ENCODE data around the gene LRRC10B.

LRRC10B gene

GRCh38 chr11:61549662-61550568, 41.4 kb downstream of the LRRC10B start:
- TF ChIP-seq FOXP2 (optimal IDR thresholded peaks at IDR 0.05; ENCODE audit: borderline replicate concordance, extremely low read depth, extremely low read length, insufficient read depth), result no peak
- TF ChIP-seq POLR2AphosphoS5 (IDR thresholded peaks at IDR 0.05; ENCODE audit: low read depth, low read length), result no peak
- TF ChIP-seq SIN3A (IDR thresholded peaks at IDR 0.05; ENCODE audit: borderline replicate concordance, insufficient read depth, low read length), result no peak
- TF ChIP-seq REST (IDR thresholded peaks at IDR 0.05; ENCODE audit: insufficient read depth in 1 of 2, low read depth in 2 of 2, low read length in 2 of 2), result no peak
- TF ChIP-seq TAF1 (IDR thresholded peaks at IDR 0.05; ENCODE audit: borderline replicate concordance, insufficient read depth, low read length), result no peak

- TF ChIP-seq TAF1 (IDR thresholded peaks at IDR 0.05; ENCODE audit: borderline replicate concordance, insufficient read depth, low read length) (no peak), POLR2AphosphoS5 (IDR thresholded peaks at IDR 0.05; ENCODE audit: low read depth, low read length) (no peak), FOXP2 (optimal IDR thresholded peaks at IDR 0.05; ENCODE audit: borderline replicate concordance, extremely low read depth, extremely low read length, insufficient read depth) (no peak), REST (IDR thresholded peaks at IDR 0.05; ENCODE audit: insufficient read depth in 1 of 2, low read depth in 2 of 2, low read length in 2 of 2) (no peak), SIN3A (IDR thresholded peaks at IDR 0.05; ENCODE audit: borderline replicate concordance, insufficient read depth, low read length) (no peak)
Observed at GRCh38 chr11:61550665-61551227, 42.2 kb downstream of the LRRC10B start.

- TF ChIP-seq REST (IDR thresholded peaks at IDR 0.05; ENCODE audit: insufficient read depth in 1 of 2, low read depth in 2 of 2, low read length in 2 of 2), result no peak
- no peak for TF ChIP-seq POLR2AphosphoS5 (IDR thresholded peaks at IDR 0.05; ENCODE audit: low read depth, low read length)
Observed at GRCh38 chr11:61551634-61552033, 43.1 kb downstream of the LRRC10B start.

- TF ChIP-seq SIN3A (IDR thresholded peaks at IDR 0.05; ENCODE audit: borderline replicate concordance, insufficient read depth, low read length) (no peak), REST (IDR thresholded peaks at IDR 0.05; ENCODE audit: insufficient read depth in 1 of 2, low read depth in 2 of 2, low read length in 2 of 2) (no peak), POLR2AphosphoS5 (IDR thresholded peaks at IDR 0.05; ENCODE audit: low read depth, low read length) (no peak), FOXP2 (optimal IDR thresholded peaks at IDR 0.05; ENCODE audit: borderline replicate concordance, extremely low read depth, extremely low read length, insufficient read depth) (no peak), TAF1 (IDR thresholded peaks at IDR 0.05; ENCODE audit: borderline replicate concordance, insufficient read depth, low read length) (no peak)
Observed at GRCh38 chr11:61552108-61552635, 43.6 kb downstream of the LRRC10B start.
